Hepatocyte (in vitro differentiated cells): Measurements from ENCODE around the gene C15orf61. TPM values are rescaled to one million over a fixed set of nuclear protein-coding genes. Genes with fewer than 3 reads are reported as not detected.

Experiments used
- DNase-seq: peaks from one replicate; pipeline ENCODE4 v3.0.0-alpha.2; 2016; ENCODE audit warnings: low spot score
- H2AFZ ChIP-seq: fragments of 200-600 bp; sonication (generic); 2 replicates; pipeline ENCODE4 v1.6.0; 2016; ENCODE audit warnings: antibody characterized with exemption, mild to moderate bottlenecking
- H3K27ac ChIP-seq: fragments of 200-600 bp; sonication (generic); 2 replicates; pipeline ENCODE4 v1.5.1; 2016; ENCODE audit warnings: mild to moderate bottlenecking
- H3K27me3 ChIP-seq: fragments of 200-600 bp; sonication (generic); 2 replicates; pipeline ENCODE4 v1.6.1; 2016
- H3K36me3 ChIP-seq: fragments of 200-600 bp; sonication (generic); replicated peaks from 2 replicates; pipeline ENCODE4 v1.5.1; 2016; ENCODE audit warnings: low read depth; ENCODE audit not compliant: insufficient read depth
- H3K4me1 ChIP-seq: fragments of 200-600 bp; sonication (generic); 2 replicates; pipeline ENCODE4 v1.5.1; 2016; ENCODE audit warnings: mild to moderate bottlenecking, moderate library complexity; ENCODE audit not compliant: insufficient read depth
- H3K4me2 ChIP-seq: fragments of 200-600 bp; sonication (generic); 2 replicates; pipeline ENCODE4 v1.6.0; 2016
- H3K4me3 ChIP-seq: fragments of 200-600 bp; sonication (generic); 2 replicates; pipeline ENCODE4 v1.5.1; 2016; ENCODE audit warnings: mild to moderate bottlenecking
- H3K79me2 ChIP-seq: fragments of 200-600 bp; sonication (generic); 2 replicates; pipeline ENCODE4 v1.6.0; 2017; ENCODE audit warnings: mild to moderate bottlenecking
- H3K9me2 ChIP-seq: fragments of 200-600 bp; sonication (generic); replicated peaks from 2 replicates; pipeline ENCODE4 v1.6.0; 2017; ENCODE audit warnings: mild to moderate bottlenecking; ENCODE audit not compliant: insufficient read depth
- H3K9me3 ChIP-seq: fragments of 200-600 bp; sonication (generic); 2 replicates; pipeline ENCODE4 v1.5.1; 2016; ENCODE audit warnings: low read depth, mild to moderate bottlenecking
- H4K20me1 ChIP-seq: fragments of 200-600 bp; sonication (generic); 2 replicates; pipeline ENCODE4 v1.6.0; 2016; ENCODE audit warnings: mild to moderate bottlenecking; ENCODE audit not compliant: insufficient read depth, poor library complexity, severe bottlenecking
- EZH2 ChIP-seq: fragments of 200-600 bp; sonication (generic); IDR thresholded peaks from 2 replicates; pipeline ENCODE4 v1.6.1; 2016; ENCODE audit warnings: antibody characterized with exemption, mild to moderate bottlenecking, borderline replicate concordance
- EZH2phosphoT487 ChIP-seq: fragments of 200-600 bp; sonication (generic); IDR thresholded peaks from one replicate; pipeline ENCODE4 v1.6.1; 2018; ENCODE audit warnings: antibody characterized with exemption, mild to moderate bottlenecking, low read depth, moderate library complexity; ENCODE audit not compliant: unreplicated experiment, severe bottlenecking
- WGBS: methylation state at CpG from one replicate; pipeline ENCODE4 v1.1.6; 2016; ENCODE audit warnings: low lambda C conversion rate; ENCODE audit errors: missing lambda C conversion rate; 5-methylcytosine and 5-hydroxymethylcytosine counted together
- polyA plus RNA-seq: library from polyadenylated mRNA; unstranded; fragments of >200 nt; fragmentation: Nextera tagmentation; extraction: Ambion mirVana; gene quantifications from 2 replicates; pipeline ENCODE4 v1.2.1, GENCODE V29; 2016
- total RNA-seq: library from RNA; depleted of rRNA; stranded (reverse); fragments of >200 nt; gene quantifications from 2 replicates; pipeline ENCODE4 v1.2.3, GENCODE V29; 2014
- TF ChIP-seq, protein P1 (sequence below): fragments of 200-600 bp; sonication (generic); IDR thresholded peaks from 2 replicates; pipeline ENCODE4 v1.5.1; 2016; ENCODE audit warnings: antibody characterized with exemption, mild to moderate bottlenecking; ENCODE audit not compliant: poor library complexity

The C15orf61 gene
- total and polyA plus RNA-seq, 2 experiments from 2014 or later = 7.6 to 8.4 TPM

DNA sequence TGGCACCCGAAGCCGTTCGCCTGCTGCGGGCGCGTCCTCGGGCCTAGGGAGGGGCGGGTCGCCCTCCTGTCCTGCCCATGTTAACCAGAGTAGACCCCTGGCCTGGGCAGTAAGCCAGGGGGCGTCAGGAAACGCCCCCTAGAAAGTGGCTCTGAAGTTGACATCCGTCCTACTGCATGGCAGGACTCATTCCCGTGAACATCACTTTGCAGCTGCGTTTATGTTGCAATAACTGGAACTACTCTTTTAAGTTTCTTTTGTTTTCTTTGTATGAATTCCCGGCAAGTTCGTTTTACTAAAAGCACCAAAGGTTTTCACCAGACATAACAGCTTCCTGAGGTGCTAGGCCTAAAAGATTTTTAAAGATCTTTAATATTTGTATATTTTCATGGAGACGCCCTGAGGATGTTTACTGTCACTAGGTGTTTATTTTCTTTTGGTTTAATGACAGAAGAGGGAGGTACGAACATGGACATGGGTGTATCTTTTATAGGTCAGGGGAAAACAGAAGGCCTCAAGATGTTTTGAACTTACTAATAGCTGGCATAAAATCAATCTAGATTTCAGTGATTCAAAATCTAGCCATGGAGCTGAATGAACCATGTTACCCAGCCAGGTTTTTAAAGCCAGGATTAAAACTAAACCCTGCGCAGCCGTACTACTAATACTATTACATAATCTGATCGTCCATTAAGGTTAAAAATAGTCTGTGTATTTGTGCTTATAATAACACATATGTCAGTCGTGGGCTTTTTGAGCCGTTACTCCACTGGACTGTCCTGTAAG, 1.0 kb downstream of the C15orf61 start:
- H2AFZ ChIP-seq = peak overlapping the region; percentile 84
- DNase-seq = peak; percentile 41
- no peaks in the 10 kb centered on the region for H3K9me3 ChIP-seq
- TF ChIP-seq, protein P1, sequence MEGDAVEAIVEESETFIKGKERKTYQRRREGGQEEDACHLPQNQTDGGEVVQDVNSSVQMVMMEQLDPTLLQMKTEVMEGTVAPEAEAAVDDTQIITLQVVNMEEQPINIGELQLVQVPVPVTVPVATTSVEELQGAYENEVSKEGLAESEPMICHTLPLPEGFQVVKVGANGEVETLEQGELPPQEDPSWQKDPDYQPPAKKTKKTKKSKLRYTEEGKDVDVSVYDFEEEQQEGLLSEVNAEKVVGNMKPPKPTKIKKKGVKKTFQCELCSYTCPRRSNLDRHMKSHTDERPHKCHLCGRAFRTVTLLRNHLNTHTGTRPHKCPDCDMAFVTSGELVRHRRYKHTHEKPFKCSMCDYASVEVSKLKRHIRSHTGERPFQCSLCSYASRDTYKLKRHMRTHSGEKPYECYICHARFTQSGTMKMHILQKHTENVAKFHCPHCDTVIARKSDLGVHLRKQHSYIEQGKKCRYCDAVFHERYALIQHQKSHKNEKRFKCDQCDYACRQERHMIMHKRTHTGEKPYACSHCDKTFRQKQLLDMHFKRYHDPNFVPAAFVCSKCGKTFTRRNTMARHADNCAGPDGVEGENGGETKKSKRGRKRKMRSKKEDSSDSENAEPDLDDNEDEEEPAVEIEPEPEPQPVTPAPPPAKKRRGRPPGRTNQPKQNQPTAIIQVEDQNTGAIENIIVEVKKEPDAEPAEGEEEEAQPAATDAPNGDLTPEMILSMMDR = no peak
- TF ChIP-seq EZH2phosphoT487 = no peak
- no peak for TF ChIP-seq EZH2
- peak overlapping the region; percentile 88 for H3K4me2 ChIP-seq
- no peaks in the 10 kb centered on the region for H3K9me2 ChIP-seq
- no peaks in the 10 kb centered on the region for H3K36me3 ChIP-seq
- 6% methylated on average over 23 of the region's 23 CpGs for WGBS
- no peaks in the 10 kb centered on the region for H3K27me3 ChIP-seq
- peak overlapping the region; percentile 76 for H3K4me3 ChIP-seq
- H3K79me2 ChIP-seq = peaks cover 50% of the 10 kb centered on the region
- H3K27ac ChIP-seq = peak overlapping the region; percentile 96
- peaks cover 12% of the 10 kb centered on the region for H3K4me1 ChIP-seq
- H4K20me1 ChIP-seq = peaks cover 3% of the 10 kb centered on the region

DNA sequence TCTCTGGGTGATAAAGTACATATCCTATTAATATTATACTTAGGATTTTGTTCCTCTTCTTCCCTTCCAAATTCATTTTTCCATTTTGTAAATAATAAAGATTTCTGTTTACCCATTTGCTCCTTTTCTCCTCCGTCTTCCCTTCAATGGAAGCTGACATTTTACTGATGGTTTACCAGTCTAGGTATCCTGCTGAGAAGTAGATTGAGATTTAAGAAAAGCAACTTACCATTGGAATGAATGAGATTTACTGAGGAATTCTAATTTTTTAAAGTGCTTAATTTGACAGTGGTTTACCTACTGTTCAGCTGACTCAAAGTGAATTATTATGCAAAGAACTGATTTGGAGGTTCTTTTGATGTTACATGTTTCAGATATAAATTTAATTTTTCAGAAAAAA, 2.4 kb downstream of the C15orf61 start:
- Histone ChIP-seq H3K9me2 (no peaks in the 10 kb centered on the region), H3K36me3 (no peaks in the 10 kb centered on the region), H4K20me1 (peaks cover 3% of the 10 kb centered on the region), H3K4me2 (peak overlapping the region; percentile 88), H3K9me3 (no peaks in the 10 kb centered on the region), H3K27me3 (no peaks in the 10 kb centered on the region), H3K4me3 (peak overlapping the region; percentile 76), H3K4me1 (peaks cover 12% of the 10 kb centered on the region), H2AFZ (no peak overlapping the region), H3K79me2 (peaks cover 50% of the 10 kb centered on the region), H3K27ac (no peak overlapping the region)
- TF ChIP-seq EZH2phosphoT487 = no peak
- TF ChIP-seq EZH2 = no peak
- TF ChIP-seq, protein P1 = no peak
- no peak for DNase-seq
- WGBS = 76% methylated on average over 1 of the region's 1 CpG

DNA sequence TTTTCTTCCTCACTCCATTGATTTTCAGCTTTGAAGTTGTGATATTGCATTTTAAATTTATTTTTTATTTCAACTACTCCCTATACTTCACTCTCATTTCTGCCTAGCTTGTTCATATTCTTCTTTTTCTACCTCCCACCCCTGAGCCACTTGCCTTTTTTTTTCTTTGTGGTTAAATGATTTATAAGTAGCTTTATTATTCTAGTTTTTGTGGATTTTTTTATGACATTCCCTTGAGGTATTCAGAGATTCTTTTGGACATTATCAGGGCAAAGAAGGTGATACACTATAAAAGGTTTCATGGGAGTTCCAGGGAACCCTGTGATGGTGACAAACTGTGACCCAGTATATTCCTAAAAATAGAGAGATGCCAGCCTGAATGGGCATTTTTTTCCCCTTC, 3.3 kb downstream of the C15orf61 start:
- H3K9me2 ChIP-seq = no peaks in the 10 kb centered on the region
- H3K27me3 ChIP-seq = no peaks in the 10 kb centered on the region
- TF ChIP-seq, protein P1 = no peak
- no peak for TF ChIP-seq EZH2
- TF ChIP-seq EZH2phosphoT487 = no peak
- H3K4me3 ChIP-seq = no peak overlapping the region
- H3K36me3 ChIP-seq = no peaks in the 10 kb centered on the region
- no peak for DNase-seq
- H2AFZ ChIP-seq = no peak overlapping the region
- peaks cover 50% of the 10 kb centered on the region for H3K79me2 ChIP-seq
- H3K9me3 ChIP-seq = no peaks in the 10 kb centered on the region
- H3K4me2 ChIP-seq = peak overlapping the region; percentile 88
- peaks cover 12% of the 10 kb centered on the region for H3K4me1 ChIP-seq
- H4K20me1 ChIP-seq = peaks cover 3% of the 10 kb centered on the region
- H3K27ac ChIP-seq = no peak overlapping the region
